ENCODE data around the gene SREBF1. TPM values are rescaled to one million over a fixed set of nuclear protein-coding genes. Genes with fewer than 3 reads are reported as not detected.

Gene SREBF1
- total and polyA plus RNA-seq, 2 experiments from 2014 or later: 39.6 to 85.3 TPM

DNA sequence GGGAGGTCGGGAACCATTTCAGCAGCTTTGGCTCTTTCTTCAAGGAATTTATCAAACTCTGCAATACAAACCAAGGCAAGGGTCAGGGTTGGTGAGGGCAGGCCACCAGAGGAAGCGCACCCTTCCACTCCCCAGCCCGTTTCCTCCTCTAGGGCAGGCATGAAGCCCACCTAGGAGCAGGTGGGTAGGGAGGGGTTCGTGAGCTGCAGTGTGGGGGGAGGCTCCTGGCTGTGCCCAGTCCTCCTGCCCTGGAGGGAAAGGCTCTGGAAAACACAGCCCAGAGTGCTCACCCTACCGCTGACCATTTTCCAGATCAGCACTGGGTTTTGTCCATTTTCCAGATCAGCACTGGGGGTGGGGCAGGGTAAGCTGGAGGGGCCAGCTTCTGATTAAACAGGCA is 10.9 kb upstream of the SREBF1 start:
- Histone ChIP-seq H3K79me2 (replicated peaks; ENCODE audit: insufficient read depth) (no peaks in the 10 kb centered on the region), H3K27me3 (ENCODE audit: insufficient read depth) (no peaks in the 10 kb centered on the region), H3K4me1 (ENCODE audit: insufficient read depth) (peaks cover 19% of the 10 kb centered on the region), H3K4me2 (no peak overlapping the region), H3K9me2 (ENCODE audit: insufficient read depth) (no peaks in the 10 kb centered on the region), H4K20me1 (replicated peaks; ENCODE audit: insufficient read depth) (no peaks in the 10 kb centered on the region), H3K36me3 (ENCODE audit: insufficient read depth) (no peaks in the 10 kb centered on the region), H3K27ac (ENCODE audit: low read depth) (no peak overlapping the region), H2AFZ (no peak overlapping the region), H3F3A (replicated peaks; ENCODE audit: low read depth) (no peaks in the 10 kb centered on the region), H3K4me3 (no peak overlapping the region)
- H3K4me1 Mint-ChIP-seq: peaks cover 60% of the 10 kb centered on the region
- no peak for DNase-seq (ENCODE audit: low spot score)
- H3K36me3 Mint-ChIP-seq (ENCODE audit: low read depth): no peaks in the 10 kb centered on the region
- no peaks in the 10 kb centered on the region; the same call in 2 of the 3 replicates for H3K9me3 Mint-ChIP-seq
- no peak for TF ChIP-seq ZNF331 (CRISPR knock-in tag; IDR thresholded peaks at IDR 0.05; ENCODE audit: low read depth)
- no peak for TF ChIP-seq JUNB (IDR thresholded peaks at IDR 0.05; ENCODE audit: unreplicated experiment)
- no peak for TF ChIP-seq REST (IDR thresholded peaks at IDR 0.05; ENCODE audit: unreplicated experiment)
- TF ChIP-seq, protein P1, sequence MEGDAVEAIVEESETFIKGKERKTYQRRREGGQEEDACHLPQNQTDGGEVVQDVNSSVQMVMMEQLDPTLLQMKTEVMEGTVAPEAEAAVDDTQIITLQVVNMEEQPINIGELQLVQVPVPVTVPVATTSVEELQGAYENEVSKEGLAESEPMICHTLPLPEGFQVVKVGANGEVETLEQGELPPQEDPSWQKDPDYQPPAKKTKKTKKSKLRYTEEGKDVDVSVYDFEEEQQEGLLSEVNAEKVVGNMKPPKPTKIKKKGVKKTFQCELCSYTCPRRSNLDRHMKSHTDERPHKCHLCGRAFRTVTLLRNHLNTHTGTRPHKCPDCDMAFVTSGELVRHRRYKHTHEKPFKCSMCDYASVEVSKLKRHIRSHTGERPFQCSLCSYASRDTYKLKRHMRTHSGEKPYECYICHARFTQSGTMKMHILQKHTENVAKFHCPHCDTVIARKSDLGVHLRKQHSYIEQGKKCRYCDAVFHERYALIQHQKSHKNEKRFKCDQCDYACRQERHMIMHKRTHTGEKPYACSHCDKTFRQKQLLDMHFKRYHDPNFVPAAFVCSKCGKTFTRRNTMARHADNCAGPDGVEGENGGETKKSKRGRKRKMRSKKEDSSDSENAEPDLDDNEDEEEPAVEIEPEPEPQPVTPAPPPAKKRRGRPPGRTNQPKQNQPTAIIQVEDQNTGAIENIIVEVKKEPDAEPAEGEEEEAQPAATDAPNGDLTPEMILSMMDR (conservative IDR thresholded peaks at IDR 0.05; ENCODE audit: low read depth in 2 of 2): no peak
- no peak for TF ChIP-seq ZNF114 (CRISPR knock-in tag; IDR thresholded peaks at IDR 0.05)
- TF ChIP-seq STAT1 (IDR thresholded peaks at IDR 0.05; ENCODE audit: unreplicated experiment): no peak
- TF ChIP-seq EZH2 (IDR thresholded peaks at IDR 0.05; ENCODE audit: low read depth, unreplicated experiment): no peak
- TF ChIP-seq NANOG (IDR thresholded peaks at IDR 0.05; ENCODE audit: borderline replicate concordance): no peak
- TF ChIP-seq, protein P2, sequence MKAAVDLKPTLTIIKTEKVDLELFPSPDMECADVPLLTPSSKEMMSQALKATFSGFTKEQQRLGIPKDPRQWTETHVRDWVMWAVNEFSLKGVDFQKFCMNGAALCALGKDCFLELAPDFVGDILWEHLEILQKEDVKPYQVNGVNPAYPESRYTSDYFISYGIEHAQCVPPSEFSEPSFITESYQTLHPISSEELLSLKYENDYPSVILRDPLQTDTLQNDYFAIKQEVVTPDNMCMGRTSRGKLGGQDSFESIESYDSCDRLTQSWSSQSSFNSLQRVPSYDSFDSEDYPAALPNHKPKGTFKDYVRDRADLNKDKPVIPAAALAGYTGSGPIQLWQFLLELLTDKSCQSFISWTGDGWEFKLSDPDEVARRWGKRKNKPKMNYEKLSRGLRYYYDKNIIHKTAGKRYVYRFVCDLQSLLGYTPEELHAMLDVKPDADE (IDR thresholded peaks at IDR 0.05): no peak
- no peak for TF ChIP-seq CREB1 (CRISPR knock-in tag; IDR thresholded peaks at IDR 0.05; ENCODE audit: low read depth)
- TF ChIP-seq, protein P3, sequence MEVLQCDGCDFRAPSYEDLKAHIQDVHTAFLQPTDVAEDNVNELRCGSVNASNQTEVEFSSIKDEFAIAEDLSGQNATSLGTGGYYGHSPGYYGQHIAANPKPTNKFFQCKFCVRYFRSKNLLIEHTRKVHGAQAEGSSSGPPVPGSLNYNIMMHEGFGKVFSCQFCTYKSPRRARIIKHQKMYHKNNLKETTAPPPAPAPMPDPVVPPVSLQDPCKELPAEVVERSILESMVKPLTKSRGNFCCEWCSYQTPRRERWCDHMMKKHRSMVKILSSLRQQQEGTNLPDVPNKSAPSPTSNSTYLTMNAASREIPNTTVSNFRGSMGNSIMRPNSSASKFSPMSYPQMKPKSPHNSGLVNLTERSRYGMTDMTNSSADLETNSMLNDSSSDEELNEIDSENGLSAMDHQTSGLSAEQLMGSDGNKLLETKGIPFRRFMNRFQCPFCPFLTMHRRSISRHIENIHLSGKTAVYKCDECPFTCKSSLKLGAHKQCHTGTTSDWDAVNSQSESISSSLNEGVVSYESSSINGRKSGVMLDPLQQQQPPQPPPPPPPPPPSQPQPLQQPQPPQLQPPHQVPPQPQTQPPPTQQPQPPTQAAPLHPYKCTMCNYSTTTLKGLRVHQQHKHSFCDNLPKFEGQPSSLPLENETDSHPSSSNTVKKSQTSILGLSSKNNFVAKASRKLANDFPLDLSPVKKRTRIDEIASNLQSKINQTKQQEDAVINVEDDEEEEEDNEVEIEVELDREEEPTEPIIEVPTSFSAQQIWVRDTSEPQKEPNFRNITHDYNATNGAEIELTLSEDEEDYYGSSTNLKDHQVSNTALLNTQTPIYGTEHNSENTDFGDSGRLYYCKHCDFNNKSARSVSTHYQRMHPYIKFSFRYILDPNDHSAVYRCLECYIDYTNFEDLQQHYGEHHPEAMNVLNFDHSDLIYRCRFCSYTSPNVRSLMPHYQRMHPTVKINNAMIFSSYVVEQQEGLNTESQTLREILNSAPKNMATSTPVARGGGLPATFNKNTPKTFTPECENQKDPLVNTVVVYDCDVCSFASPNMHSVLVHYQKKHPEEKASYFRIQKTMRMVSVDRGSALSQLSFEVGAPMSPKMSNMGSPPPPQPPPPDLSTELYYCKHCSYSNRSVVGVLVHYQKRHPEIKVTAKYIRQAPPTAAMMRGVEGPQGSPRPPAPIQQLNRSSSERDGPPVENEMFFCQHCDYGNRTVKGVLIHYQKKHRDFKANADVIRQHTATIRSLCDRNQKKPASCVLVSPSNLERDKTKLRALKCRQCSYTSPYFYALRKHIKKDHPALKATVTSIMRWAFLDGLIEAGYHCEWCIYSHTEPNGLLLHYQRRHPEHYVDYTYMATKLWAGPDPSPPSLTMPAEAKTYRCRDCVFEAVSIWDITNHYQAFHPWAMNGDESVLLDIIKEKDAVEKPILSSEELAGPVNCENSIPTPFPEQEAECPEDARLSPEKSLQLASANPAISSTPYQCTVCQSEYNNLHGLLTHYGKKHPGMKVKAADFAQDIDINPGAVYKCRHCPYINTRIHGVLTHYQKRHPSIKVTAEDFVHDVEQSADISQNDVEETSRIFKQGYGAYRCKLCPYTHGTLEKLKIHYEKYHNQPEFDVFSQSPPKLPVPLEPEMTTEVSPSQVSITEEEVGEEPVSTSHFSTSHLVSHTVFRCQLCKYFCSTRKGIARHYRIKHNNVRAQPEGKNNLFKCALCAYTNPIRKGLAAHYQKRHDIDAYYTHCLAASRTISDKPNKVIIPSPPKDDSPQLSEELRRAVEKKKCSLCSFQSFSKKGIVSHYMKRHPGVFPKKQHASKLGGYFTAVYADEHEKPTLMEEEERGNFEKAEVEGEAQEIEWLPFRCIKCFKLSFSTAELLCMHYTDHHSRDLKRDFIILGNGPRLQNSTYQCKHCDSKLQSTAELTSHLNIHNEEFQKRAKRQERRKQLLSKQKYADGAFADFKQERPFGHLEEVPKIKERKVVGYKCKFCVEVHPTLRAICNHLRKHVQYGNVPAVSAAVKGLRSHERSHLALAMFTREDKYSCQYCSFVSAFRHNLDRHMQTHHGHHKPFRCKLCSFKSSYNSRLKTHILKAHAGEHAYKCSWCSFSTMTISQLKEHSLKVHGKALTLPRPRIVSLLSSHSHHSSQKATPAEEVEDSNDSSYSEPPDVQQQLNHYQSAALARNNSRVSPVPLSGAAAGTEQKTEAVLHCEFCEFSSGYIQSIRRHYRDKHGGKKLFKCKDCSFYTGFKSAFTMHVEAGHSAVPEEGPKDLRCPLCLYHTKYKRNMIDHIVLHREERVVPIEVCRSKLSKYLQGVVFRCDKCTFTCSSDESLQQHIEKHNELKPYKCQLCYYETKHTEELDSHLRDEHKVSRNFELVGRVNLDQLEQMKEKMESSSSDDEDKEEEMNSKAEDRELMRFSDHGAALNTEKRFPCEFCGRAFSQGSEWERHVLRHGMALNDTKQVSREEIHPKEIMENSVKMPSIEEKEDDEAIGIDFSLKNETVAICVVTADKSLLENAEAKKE (CRISPR knock-in tag; IDR thresholded peaks at IDR 0.05): no peak
- TF ChIP-seq EZH2phosphoT487 (IDR thresholded peaks at IDR 0.05; ENCODE audit: unreplicated experiment): no peak
- no peak overlapping the region for H3K27ac Mint-ChIP-seq
- H3K4me3 Mint-ChIP-seq: no peak overlapping the region
- peaks cover 27% of the 10 kb centered on the region for H3K27me3 Mint-ChIP-seq (ENCODE audit: insufficient read depth, low read depth, poor library complexity)
- ATAC-seq: no peak
